RWPE2 (cell line): Measurements from ENCODE around the gene SREK1IP1.

Experiments used
- ATAC-seq: fragments of 200-7000 bp; cut with Tn5 transposase; 3 replicates; pipeline ENCODE4 v1.9.1; 2021; ENCODE audit warnings: low read depth
- DNase-seq: peaks from one replicate; pipeline ENCODE4 v3.0.0-alpha.2; 2020; ENCODE audit warnings: low spot score
- H3K27ac ChIP-seq: fragments of 450-650 bp; 2 replicates; pipeline ENCODE4 v1.5.1; 2017; ENCODE audit warnings: mild to moderate bottlenecking; ENCODE audit not compliant: poor library complexity, severe bottlenecking
- H3K27me3 ChIP-seq: fragments of 250-450 bp; sonication (Bioruptor Pico); 2 replicates; pipeline ENCODE4 v1.5.1; 2021; ENCODE audit warnings: mild to moderate bottlenecking, moderate library complexity; ENCODE audit not compliant: insufficient read depth, poor library complexity, severe bottlenecking
- H3K36me3 ChIP-seq: fragments of 250-450 bp; sonication (Bioruptor Pico); 2 replicates; pipeline ENCODE4 v1.5.1; 2020; ENCODE audit warnings: low read depth, mild to moderate bottlenecking, moderate library complexity
- H3K4me1 ChIP-seq: fragments of 250-450 bp; sonication (Bioruptor Pico); 2 replicates; pipeline ENCODE4 v1.5.1; 2021; ENCODE audit warnings: mild to moderate bottlenecking, moderate library complexity; ENCODE audit not compliant: insufficient read depth, poor library complexity, severe bottlenecking
- H3K4me3 ChIP-seq: fragments of 250-450 bp; sonication (Bioruptor Pico); 2 replicates; pipeline ENCODE4 v1.5.1; 2021; ENCODE audit warnings: mild to moderate bottlenecking, moderate library complexity; ENCODE audit not compliant: severe bottlenecking
- H3K9me3 ChIP-seq: fragments of 250-450 bp; sonication (Bioruptor Pico); 2 replicates; pipeline ENCODE4 v1.5.1; 2021; ENCODE audit warnings: mild to moderate bottlenecking, moderate library complexity; ENCODE audit not compliant: severe bottlenecking
- CTCF ChIP-seq: fragments of 450-650 bp; IDR thresholded peaks from one replicate; pipeline ENCODE4 v1.5.1; 2017; ENCODE audit warnings: mild to moderate bottlenecking, moderate library complexity; ENCODE audit not compliant: poor library complexity, severe bottlenecking

The SREK1IP1 gene

DNA sequence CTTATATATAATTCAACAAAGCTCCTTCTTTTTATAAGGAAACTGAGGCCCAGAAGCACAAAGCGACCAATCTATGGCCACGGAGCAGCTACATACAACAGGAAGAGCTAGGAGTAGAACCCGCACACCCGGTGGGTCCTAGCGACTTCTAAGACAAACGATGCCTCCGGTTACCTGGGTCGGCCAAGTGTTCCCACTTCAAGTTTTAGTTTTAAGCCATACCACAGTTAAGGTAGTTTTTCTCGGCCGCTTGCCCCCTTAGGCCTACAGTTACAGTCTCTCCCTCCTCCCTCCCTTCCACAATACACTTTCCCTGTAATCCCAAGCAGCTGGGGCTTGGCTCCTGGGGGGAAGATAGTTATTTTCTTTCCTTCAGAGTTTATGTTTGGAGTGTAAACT is 533 bp downstream of the SREK1IP1 start:
- no peaks in the 10 kb centered on the region for H3K9me3 ChIP-seq
- peaks cover 39% of the 10 kb centered on the region for H3K36me3 ChIP-seq
- H3K4me1 ChIP-seq: peaks cover 33% of the 10 kb centered on the region
- peak overlapping the region; percentile 67 for H3K4me3 ChIP-seq
- no peaks in the 10 kb centered on the region for H3K27me3 ChIP-seq
- no peak for TF ChIP-seq CTCF
- peak overlapping the region; percentile 92 for H3K27ac ChIP-seq
- ATAC-seq (peak; percentile 1; the same call in 2 of the 3 replicates), DNase-seq (no peak)

- H3K4me3 ChIP-seq: peak overlapping the region; percentile 67
- peaks cover 50% of the 10 kb centered on the region for H3K36me3 ChIP-seq
- H3K27me3 ChIP-seq: no peaks in the 10 kb centered on the region
- H3K27ac ChIP-seq: peak overlapping the region; percentile 92
- DNase-seq (no peak), ATAC-seq (no peak)
- no peak for TF ChIP-seq CTCF
- peaks cover 33% of the 10 kb centered on the region for H3K4me1 ChIP-seq
- H3K9me3 ChIP-seq: no peaks in the 10 kb centered on the region
These were observed 1.6 kb downstream of the SREK1IP1 start for GRCh38 chr5:64766941-64767340.

- Histone ChIP-seq H3K9me3 (no peaks in the 10 kb centered on the region), H3K27ac (peak overlapping the region; percentile 92)
These were observed 2.5 kb downstream of the SREK1IP1 start for GRCh38 chr5:64765804-64766504.

GRCh38 chr5:64763948-64764503 is 4.5 kb downstream of the SREK1IP1 start:
- ATAC-seq: no peak
- Histone ChIP-seq H3K27ac (no peak overlapping the region), H3K36me3 (peaks cover 61% of the 10 kb centered on the region), H3K9me3 (no peaks in the 10 kb centered on the region), H3K4me3 (no peak overlapping the region), H3K4me1 (peaks cover 21% of the 10 kb centered on the region), H3K27me3 (no peaks in the 10 kb centered on the region)
- no peak for TF ChIP-seq CTCF
- DNase-seq: no peak

More at GRCh38 chr5:64765804-64766504, 2.5 kb downstream of the SREK1IP1 start:
- TF ChIP-seq CTCF: no peak
- Histone ChIP-seq H3K4me1 (peaks cover 33% of the 10 kb centered on the region), H3K27me3 (no peaks in the 10 kb centered on the region), H3K36me3 (peaks cover 59% of the 10 kb centered on the region), H3K4me3 (no peak overlapping the region)
- ATAC-seq (peak; percentile 75), DNase-seq (peak; percentile 84)
